DOHH2 (cell line): ENCODE measurements around the gene TNFRSF19.

Source experiments
- H3F3A ChIP-seq: fragments of 200-600 bp; sonication (generic), shearing (Covaris generic); 2 replicates; pipeline ENCODE4 v1.6.0; 2016; ENCODE audit warnings: antibody characterized with exemption, mild to moderate bottlenecking; ENCODE audit not compliant: control insufficient read depth, insufficient read depth
- H3K27ac ChIP-seq: fragments of 200-600 bp; sonication (generic); 2 replicates; pipeline ENCODE4 v1.5.1; 2014; ENCODE audit warnings: low read depth, mild to moderate bottlenecking, low read length, moderate library complexity
- H3K27me3 ChIP-seq: fragments of 200-600 bp; sonication (generic); 2 replicates; pipeline ENCODE4 v1.6.1; 2014; ENCODE audit warnings: mild to moderate bottlenecking, low read length, mixed read lengths; ENCODE audit not compliant: control insufficient read depth
- H3K36me3 ChIP-seq: fragments of 200-600 bp; sonication (generic); 2 replicates; pipeline ENCODE4 v1.6.1; 2014; ENCODE audit warnings: mild to moderate bottlenecking, low read length, moderate library complexity, mixed read lengths; ENCODE audit not compliant: control insufficient read depth
- H3K4me1 ChIP-seq: fragments of 200-600 bp; sonication (generic); 2 replicates; pipeline ENCODE4 v1.6.1; 2014; ENCODE audit warnings: mild to moderate bottlenecking, low read length, mixed read lengths; ENCODE audit not compliant: control insufficient read depth
- H3K4me2 ChIP-seq: fragments of 200-600 bp; sonication (generic); 2 replicates; pipeline ENCODE4 v1.6.0; 2014; ENCODE audit warnings: mild to moderate bottlenecking, low read length, moderate library complexity
- H3K4me3 ChIP-seq: fragments of 200-600 bp; sonication (generic); 2 replicates; pipeline ENCODE4 v1.5.1; 2014; ENCODE audit warnings: mild to moderate bottlenecking, low read length, mixed read lengths
- H3K79me2 ChIP-seq: fragments of 200-600 bp; sonication (generic); 2 replicates; pipeline ENCODE4 v1.6.1; 2014; ENCODE audit warnings: mild to moderate bottlenecking, low read length, mixed read lengths; ENCODE audit not compliant: control insufficient read depth
- H3K9me2 ChIP-seq: fragments of 200-600 bp; sonication (generic); replicated peaks from 2 replicates; pipeline ENCODE4 v1.6.1; 2014; ENCODE audit warnings: mild to moderate bottlenecking, low read length, mixed read lengths; ENCODE audit not compliant: control insufficient read depth
- H3K9me3 ChIP-seq: fragments of 200-600 bp; sonication (generic); 2 replicates; pipeline ENCODE4 v1.6.1; 2014; ENCODE audit warnings: antibody characterized with exemption, low read length, mixed read lengths; ENCODE audit not compliant: control insufficient read depth, insufficient read depth
- H4K20me1 ChIP-seq: fragments of 200-600 bp; sonication (generic); 2 replicates; pipeline ENCODE4 v1.6.0; 2014; ENCODE audit warnings: low read depth, mild to moderate bottlenecking, antibody characterized with exemption, low read length, moderate library complexity; ENCODE audit not compliant: control insufficient read depth, insufficient read depth
- CTCF ChIP-seq: fragments of 200-600 bp; sonication (generic); IDR thresholded peaks from one replicate; pipeline ENCODE4 v1.5.1; 2014; ENCODE audit warnings: antibody characterized with exemption, mild to moderate bottlenecking, low read depth, low read length; ENCODE audit not compliant: poor library complexity, severe bottlenecking
- EZH2phosphoT487 ChIP-seq: fragments of 200-600 bp; sonication (generic); IDR thresholded peaks from 2 replicates; pipeline ENCODE4 v1.6.1; 2017; ENCODE audit warnings: borderline replicate concordance, mild to moderate bottlenecking, antibody characterized with exemption, low read length, moderate library complexity, mixed read lengths

Gene TNFRSF19

GRCh38 chr13:23709536-23709935, 139.3 kb downstream of the TNFRSF19 start:
- H3K4me1 ChIP-seq: no peaks in the 10 kb centered on the region
- no peak overlapping the region for H3K4me2 ChIP-seq
- no peaks in the 10 kb centered on the region for H3K9me2 ChIP-seq
- no peaks in the 10 kb centered on the region for H4K20me1 ChIP-seq
- H3K27ac ChIP-seq: no peak overlapping the region
- TF ChIP-seq CTCF (no peak), EZH2phosphoT487 (no peak)
- no peaks in the 10 kb centered on the region for H3K79me2 ChIP-seq
- no peak overlapping the region for H3K4me3 ChIP-seq
- H3K9me3 ChIP-seq: no peaks in the 10 kb centered on the region
- no peaks in the 10 kb centered on the region for H3F3A ChIP-seq
- H3K36me3 ChIP-seq: no peaks in the 10 kb centered on the region
- no peaks in the 10 kb centered on the region for H3K27me3 ChIP-seq

GRCh38 chr13:23710366-23710765, 140.2 kb downstream of the TNFRSF19 start:
- Histone ChIP-seq H3K4me2 (no peak overlapping the region), H3F3A (no peaks in the 10 kb centered on the region), H4K20me1 (no peaks in the 10 kb centered on the region), H3K4me3 (no peak overlapping the region), H3K79me2 (no peaks in the 10 kb centered on the region), H3K36me3 (no peaks in the 10 kb centered on the region), H3K9me3 (no peaks in the 10 kb centered on the region), H3K4me1 (no peaks in the 10 kb centered on the region), H3K27me3 (no peaks in the 10 kb centered on the region), H3K9me2 (no peaks in the 10 kb centered on the region), H3K27ac (no peak overlapping the region)
- TF ChIP-seq CTCF (no peak), EZH2phosphoT487 (no peak)

DNA sequence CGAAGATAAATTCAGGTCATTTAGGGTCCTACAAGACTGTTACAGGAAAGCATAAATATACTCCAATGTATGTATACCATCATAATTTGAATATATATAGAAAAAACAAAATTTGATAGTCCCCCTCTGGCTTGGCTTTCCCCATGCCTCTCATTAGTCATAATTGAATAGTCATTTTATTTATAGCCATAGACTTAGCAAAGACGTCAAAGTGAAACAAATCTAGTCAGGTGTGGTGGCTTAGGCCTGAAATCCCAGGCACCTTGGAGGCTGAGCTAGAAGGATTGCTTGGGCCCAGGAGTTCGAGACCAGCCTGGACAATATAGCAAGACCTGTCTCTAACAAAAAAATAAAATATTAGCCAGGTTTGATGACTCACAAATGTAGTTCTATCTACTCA, 141.1 kb downstream of the TNFRSF19 start:
- no peaks in the 10 kb centered on the region for H3F3A ChIP-seq
- H3K36me3 ChIP-seq: no peaks in the 10 kb centered on the region
- H3K27ac ChIP-seq: no peak overlapping the region
- H3K4me2 ChIP-seq: no peak overlapping the region
- H3K9me3 ChIP-seq: no peaks in the 10 kb centered on the region
- H4K20me1 ChIP-seq: no peaks in the 10 kb centered on the region
- no peaks in the 10 kb centered on the region for H3K79me2 ChIP-seq
- H3K9me2 ChIP-seq: no peaks in the 10 kb centered on the region
- H3K4me1 ChIP-seq: no peaks in the 10 kb centered on the region
- no peaks in the 10 kb centered on the region for H3K27me3 ChIP-seq
- no peak for TF ChIP-seq EZH2phosphoT487
- TF ChIP-seq CTCF: no peak
- H3K4me3 ChIP-seq: no peak overlapping the region

DNA sequence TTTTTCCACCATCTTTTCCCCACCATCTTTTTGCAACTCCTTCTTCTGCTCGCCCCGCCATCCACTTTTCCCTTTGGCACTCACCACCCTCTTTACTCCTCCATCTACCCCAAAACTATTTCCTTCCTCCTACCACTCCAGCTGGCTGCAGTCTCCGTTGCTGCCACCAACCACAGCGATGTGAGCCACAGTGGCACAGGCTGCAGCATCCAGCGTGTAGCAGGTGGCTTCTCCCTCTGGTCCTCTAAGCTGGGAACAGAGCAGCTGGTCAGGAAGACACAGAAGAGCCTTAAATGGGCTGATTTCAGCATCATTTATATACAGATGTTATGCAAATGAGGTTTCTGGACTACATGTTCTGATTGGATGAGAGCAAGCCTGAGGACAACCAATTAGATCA, 144.5 kb downstream of the TNFRSF19 start:
- Histone ChIP-seq H3K36me3 (no peaks in the 10 kb centered on the region), H3K4me1 (no peaks in the 10 kb centered on the region), H3K4me3 (no peak overlapping the region), H3K27me3 (no peaks in the 10 kb centered on the region), H3F3A (no peaks in the 10 kb centered on the region), H3K9me3 (no peaks in the 10 kb centered on the region), H4K20me1 (no peaks in the 10 kb centered on the region), H3K4me2 (no peak overlapping the region), H3K79me2 (no peaks in the 10 kb centered on the region), H3K27ac (no peak overlapping the region), H3K9me2 (no peaks in the 10 kb centered on the region)
- TF ChIP-seq EZH2phosphoT487 (no peak), CTCF (no peak)
